Keratinocyte (primary cell): Measurements from ENCODE around the gene SLC39A3.

ENCODE experiments used
- CTCF ChIP-seq, 3 experiments: IDR thresholded peaks in 1 of 3; conservative IDR thresholded peaks in 1 of 3; optimal IDR thresholded peaks in 1 of 3; 2 replicates in 2 of 3; 3 replicates in 1 of 3; pipeline versions ENCODE3 to v1.5.1; 2011; ENCODE audit warnings: low read length in 3 of 3, mild to moderate bottlenecking in 3 of 3, moderate library complexity in 2 of 3, control low read depth in 1 of 3, inconsistent platforms in 1 of 3; ENCODE audit not compliant: insufficient read depth in 2 of 3; ENCODE audit errors: extremely low read depth in 1 of 3
- EZH2 ChIP-seq: IDR thresholded peaks from one replicate; pipeline ENCODE4 v1.6.1; 2012; ENCODE audit warnings: inconsistent platforms, mild to moderate bottlenecking, low read length, moderate library complexity

- TF ChIP-seq CTCF (optimal IDR thresholded peaks at IDR 0.05 in 1 of 3, IDR thresholded peaks at IDR 0.05 in 1 of 3, conservative IDR thresholded peaks at IDR 0.05 in 1 of 3; ENCODE audit: extremely low read depth in 1 of 3, insufficient read depth in 2 of 3, low read length in 3 of 3), result no peak
- TF ChIP-seq EZH2, result no peak
Observed at GRCh38 chr19:2788237-2788636, 48.4 kb upstream of the SLC39A3 start.
